Muscle layer of duodenum (tissue), 2 donors: ENCODE measurements around the gene ALOX5.

Source experiments
- H3K27ac ChIP-seq: one replicate; pipeline ENCODE4 v1.7.0; 2013; ENCODE audit warnings: mild to moderate bottlenecking, low read length
- H3K27me3 ChIP-seq: one replicate; pipeline ENCODE4 v1.7.0; 2013; ENCODE audit warnings: low read depth, mild to moderate bottlenecking, control low read depth, low read length
- H3K36me3 ChIP-seq, 2 donors: one replicate each; pipeline ENCODE4 v1.7.0; 2013; ENCODE audit warnings: low read length in 2 of 2, control low read depth in 1 of 2, mild to moderate bottlenecking in 1 of 2; ENCODE audit not compliant: insufficient read depth in 2 of 2, control insufficient read depth in 1 of 2
- H3K4me1 ChIP-seq, 2 donors: one replicate each; pipeline ENCODE4 v1.7.0; 2013; ENCODE audit warnings: low read length in 2 of 2, mild to moderate bottlenecking in 2 of 2, control low read depth in 1 of 2, moderate library complexity in 1 of 2; ENCODE audit not compliant: insufficient read depth in 2 of 2, control insufficient read depth in 1 of 2
- H3K4me3 ChIP-seq, 2 donors: one replicate each; pipeline ENCODE4 v1.7.0; 2013; ENCODE audit warnings: low read length in 2 of 2, low read depth in 1 of 2, mild to moderate bottlenecking in 1 of 2
- H3K9me3 ChIP-seq, 2 donors: one replicate each; pipeline ENCODE4 v1.7.0; 2013; ENCODE audit warnings: low read length in 2 of 2, control low read depth in 1 of 2, mild to moderate bottlenecking in 1 of 2; ENCODE audit not compliant: control insufficient read depth in 1 of 2
- donor health status: healthy.

The ALOX5 gene

GRCh38 chr10:45441239-45442190 lies 67.5 kb downstream of the ALOX5 start:
- Histone ChIP-seq H3K27me3 (no peaks in the 10 kb centered on the region), H3K4me3 (no peak overlapping the region), H3K4me1 (no peaks in the 10 kb centered on the region), H3K27ac (no peak overlapping the region), H3K36me3 (no peaks in the 10 kb centered on the region), H3K9me3 (no peaks in the 10 kb centered on the region)

- H3K36me3 ChIP-seq, result no peaks in the 10 kb centered on the region
- no peaks in the 10 kb centered on the region for H3K4me1 ChIP-seq
- no peaks in the 10 kb centered on the region for H3K9me3 ChIP-seq
- H3K27me3 ChIP-seq, result no peaks in the 10 kb centered on the region
- H3K4me3 ChIP-seq, result no peak overlapping the region
- H3K27ac ChIP-seq, result no peak overlapping the region
Observed at GRCh38 chr10:45442251-45442650, 68.2 kb downstream of the ALOX5 start.

- Histone ChIP-seq H3K4me3 (no peak overlapping the region), H3K9me3 (no peaks in the 10 kb centered on the region), H3K27me3 (no peaks in the 10 kb centered on the region), H3K27ac (no peak overlapping the region), H3K4me1 (no peaks in the 10 kb centered on the region), H3K36me3 (no peaks in the 10 kb centered on the region)
Observed at GRCh38 chr10:45442662-45443061, 68.6 kb downstream of the ALOX5 start.

GRCh38 chr10:45443101-45444009 lies 69.3 kb downstream of the ALOX5 start:
- Histone ChIP-seq H3K27me3 (no peaks in the 10 kb centered on the region), H3K4me3 (no peak overlapping the region), H3K4me1 (no peaks in the 10 kb centered on the region), H3K27ac (no peak overlapping the region), H3K36me3 (no peaks in the 10 kb centered on the region), H3K9me3 (no peaks in the 10 kb centered on the region)

GRCh38 chr10:45444022-45444421 lies 70.0 kb downstream of the ALOX5 start:
- Histone ChIP-seq H3K36me3 (no peaks in the 10 kb centered on the region), H3K4me1 (no peaks in the 10 kb centered on the region), H3K27ac (no peak overlapping the region)

GRCh38 chr10:45444976-45445898 lies 71.2 kb downstream of the ALOX5 start:
- no peaks in the 10 kb centered on the region for H3K27me3 ChIP-seq

More at GRCh38 chr10:45444022-45444421, 70.0 kb downstream of the ALOX5 start:
- Histone ChIP-seq H3K9me3 (no peaks in the 10 kb centered on the region), H3K27me3 (no peaks in the 10 kb centered on the region), H3K4me3 (no peak overlapping the region)

GRCh38 chr10:45446858-45447257 lies 72.8 kb downstream of the ALOX5 start:
- H3K4me1 ChIP-seq, result no peaks in the 10 kb centered on the region
- H3K9me3 ChIP-seq, result no peaks in the 10 kb centered on the region
- H3K27me3 ChIP-seq, result no peaks in the 10 kb centered on the region
- H3K36me3 ChIP-seq, result no peaks in the 10 kb centered on the region
- no peak overlapping the region for H3K4me3 ChIP-seq
- H3K27ac ChIP-seq, result no peak overlapping the region

More at GRCh38 chr10:45444976-45445898, 71.2 kb downstream of the ALOX5 start:
- H3K4me1 ChIP-seq, result no peaks in the 10 kb centered on the region
- H3K36me3 ChIP-seq, result no peaks in the 10 kb centered on the region
- no peak overlapping the region for H3K4me3 ChIP-seq
- no peak overlapping the region for H3K27ac ChIP-seq
- H3K9me3 ChIP-seq, result no peaks in the 10 kb centered on the region

- Histone ChIP-seq H3K4me3 (no peak overlapping the region), H3K4me1 (no peaks in the 10 kb centered on the region), H3K27ac (no peak overlapping the region), H3K27me3 (no peaks in the 10 kb centered on the region), H3K9me3 (no peaks in the 10 kb centered on the region), H3K36me3 (no peaks in the 10 kb centered on the region)
Observed at GRCh38 chr10:45447416-45447815, 73.4 kb downstream of the ALOX5 start.

GRCh38 chr10:45450866-45451265 lies 76.8 kb downstream of the ALOX5 start:
- H3K9me3 ChIP-seq, result no peaks in the 10 kb centered on the region
- no peak overlapping the region for H3K4me3 ChIP-seq
- no peaks in the 10 kb centered on the region for H3K4me1 ChIP-seq
- no peaks in the 10 kb centered on the region for H3K27me3 ChIP-seq
- H3K36me3 ChIP-seq, result no peaks in the 10 kb centered on the region
- H3K27ac ChIP-seq, result no peak overlapping the region

GRCh38 chr10:45451407-45451806 lies 77.4 kb downstream of the ALOX5 start:
- Histone ChIP-seq H3K36me3 (peaks cover 2 to 5% of the 10 kb centered on the region in 2 donors), H3K27me3 (no peaks in the 10 kb centered on the region), H3K4me3 (no peak overlapping the region), H3K4me1 (no peaks in the 10 kb centered on the region), H3K9me3 (no peaks in the 10 kb centered on the region), H3K27ac (no peak overlapping the region)
